ENCODE data around the gene SH3BGRL3. TPM values are rescaled to one million over a fixed set of nuclear protein-coding genes. Genes with fewer than 3 reads are reported as not detected.

SH3BGRL3 gene
- total RNA-seq, 4 donors from 2014 or later, result 76.9 to 163 (median 106) TPM

DNA sequence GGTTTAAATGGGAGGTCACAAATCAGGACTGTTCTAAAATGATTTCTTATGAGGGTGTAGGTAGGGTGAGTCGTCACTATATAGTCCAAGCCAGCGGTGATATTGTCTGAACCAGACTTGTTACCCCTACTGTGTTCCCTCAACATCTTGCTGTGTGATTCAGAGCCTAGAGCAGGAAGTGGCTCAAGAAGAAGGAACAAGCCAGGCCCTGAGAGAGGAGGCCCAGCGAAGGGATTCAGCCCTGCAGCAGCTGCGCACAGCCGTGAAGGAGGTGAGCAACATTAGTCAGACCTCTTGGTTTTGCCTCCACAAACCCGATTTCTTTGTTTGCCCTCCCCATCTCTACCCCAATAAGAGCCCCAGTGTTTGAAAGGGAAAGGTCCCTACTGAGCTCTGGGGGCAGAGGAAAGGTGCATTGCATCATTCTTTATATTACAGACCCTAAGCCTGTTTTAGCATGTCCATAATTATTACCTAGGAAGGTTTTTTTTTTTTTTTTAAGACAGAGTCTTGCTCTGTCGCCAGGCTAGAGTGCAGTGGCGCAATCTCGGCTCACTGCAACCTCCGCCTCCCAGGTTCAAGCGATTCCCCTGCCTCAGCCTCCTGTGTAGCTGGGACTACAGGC lies 5.0 kb upstream of the SH3BGRL3 start:
- intact Hi-C loops (cut with DNase I), result no loop called here
- Histone ChIP-seq H3K36me3 (peaks cover 0 to 32% (median 7%) of the 10 kb centered on the region in 3 donors), H3K27ac (peak overlapping the region; percentile 99 to 100 (median 99)), H3K4me1 (peaks cover 44 to 56% (median 47%) of the 10 kb centered on the region in 3 donors), H3K9me3 (no peaks in the 10 kb centered on the region), H3K4me3 (no peak overlapping the region), H3K27me3 (no peaks in the 10 kb centered on the region)
- TF ChIP-seq, protein P1, sequence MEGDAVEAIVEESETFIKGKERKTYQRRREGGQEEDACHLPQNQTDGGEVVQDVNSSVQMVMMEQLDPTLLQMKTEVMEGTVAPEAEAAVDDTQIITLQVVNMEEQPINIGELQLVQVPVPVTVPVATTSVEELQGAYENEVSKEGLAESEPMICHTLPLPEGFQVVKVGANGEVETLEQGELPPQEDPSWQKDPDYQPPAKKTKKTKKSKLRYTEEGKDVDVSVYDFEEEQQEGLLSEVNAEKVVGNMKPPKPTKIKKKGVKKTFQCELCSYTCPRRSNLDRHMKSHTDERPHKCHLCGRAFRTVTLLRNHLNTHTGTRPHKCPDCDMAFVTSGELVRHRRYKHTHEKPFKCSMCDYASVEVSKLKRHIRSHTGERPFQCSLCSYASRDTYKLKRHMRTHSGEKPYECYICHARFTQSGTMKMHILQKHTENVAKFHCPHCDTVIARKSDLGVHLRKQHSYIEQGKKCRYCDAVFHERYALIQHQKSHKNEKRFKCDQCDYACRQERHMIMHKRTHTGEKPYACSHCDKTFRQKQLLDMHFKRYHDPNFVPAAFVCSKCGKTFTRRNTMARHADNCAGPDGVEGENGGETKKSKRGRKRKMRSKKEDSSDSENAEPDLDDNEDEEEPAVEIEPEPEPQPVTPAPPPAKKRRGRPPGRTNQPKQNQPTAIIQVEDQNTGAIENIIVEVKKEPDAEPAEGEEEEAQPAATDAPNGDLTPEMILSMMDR (IDR thresholded peaks at IDR 0.05), result no peak
- no peak for TF ChIP-seq POLR2A (IDR thresholded peaks at IDR 0.05)
- DNase-seq, result no peak
- WGBS, 2 donors, result 34 to 54% methylated on average over 9 to 11 of the region's 11 CpGs

DNA sequence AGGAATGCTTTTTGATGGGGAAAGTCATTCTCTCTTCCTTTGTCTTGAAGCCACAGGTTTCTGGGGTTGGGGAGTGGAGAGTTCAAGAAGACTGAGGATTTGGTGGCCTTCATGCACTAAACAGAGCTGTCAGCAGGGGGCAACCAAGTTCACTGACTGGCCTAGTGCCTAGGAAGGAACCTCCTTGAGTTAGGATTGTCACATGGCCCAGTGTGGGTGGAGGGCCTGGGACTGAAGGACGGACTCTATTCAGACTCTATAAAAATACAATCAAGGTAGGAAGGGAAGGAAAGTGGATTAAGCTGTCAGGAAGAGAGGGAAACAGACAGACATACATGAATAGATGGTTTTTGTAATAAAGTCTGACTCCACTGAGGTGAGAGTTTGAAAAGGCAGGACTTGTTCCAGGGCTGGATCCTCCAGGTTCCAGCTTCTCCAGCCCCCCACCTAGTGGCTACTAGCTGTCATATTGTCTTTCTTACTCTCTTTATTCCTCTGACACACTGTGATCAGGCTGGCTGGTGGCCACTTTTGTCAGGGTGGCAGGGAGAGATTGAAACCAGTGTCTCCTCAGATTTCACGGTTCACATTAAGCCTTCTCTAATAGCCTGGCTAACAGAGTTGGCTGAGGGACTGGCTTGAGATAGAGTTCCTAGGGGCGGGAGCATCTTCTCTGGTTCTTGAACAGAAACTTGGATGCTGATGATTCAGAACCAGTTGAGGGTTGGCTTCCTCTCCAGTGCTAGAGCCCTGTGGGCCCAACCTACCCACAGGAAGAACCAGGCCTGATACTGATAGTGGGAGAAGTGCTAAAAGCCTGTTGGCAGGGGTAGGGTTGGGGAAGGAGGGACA lies 4.1 kb upstream of the SH3BGRL3 start:
- Histone ChIP-seq H3K4me1 (peaks cover 49 to 62% (median 50%) of the 10 kb centered on the region in 3 donors), H3K9me3 (no peaks in the 10 kb centered on the region), H3K4me3 (no peak overlapping the region), H3K27me3 (no peaks in the 10 kb centered on the region), H3K36me3 (peaks cover 0 to 25% (median 3%) of the 10 kb centered on the region in 3 donors), H3K27ac (peak overlapping the region; percentile 99 to 100 (median 99))
- no peak for DNase-seq
- intact Hi-C loops (cut with DNase I), result no loop called here
- no peak for TF ChIP-seq POLR2A (IDR thresholded peaks at IDR 0.05)
- TF ChIP-seq, protein P1 (IDR thresholded peaks at IDR 0.05), result peak; percentile 76 to 95 (median 88)
- 0 to 17% methylated on average over 2 to 3 of the region's 3 CpGs for WGBS, 2 donors

DNA sequence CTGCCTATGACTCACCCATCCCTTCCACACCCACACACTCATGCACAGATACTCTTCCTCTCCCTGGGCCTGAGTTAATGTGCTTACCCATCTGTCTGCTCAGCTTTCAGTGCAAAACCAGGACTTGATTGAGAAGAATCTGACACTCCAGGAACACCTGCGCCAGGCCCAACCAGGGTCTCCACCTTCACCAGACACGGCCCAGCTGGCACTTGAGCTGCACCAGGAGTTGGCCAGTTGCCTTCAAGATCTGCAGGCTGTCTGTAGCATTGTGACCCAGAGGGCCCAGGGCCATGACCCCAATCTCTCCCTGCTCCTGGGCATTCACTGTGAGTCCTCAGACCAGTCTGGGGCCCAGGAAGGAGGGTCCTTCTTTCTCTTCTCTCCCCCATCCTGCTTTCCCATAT lies 3.5 kb upstream of the SH3BGRL3 start:
- WGBS, 2 donors, result 0% methylated on average over 2 of the region's 2 CpGs; no CpG with 5 or more reads in 1 of the 2 donors
- H3K4me3 ChIP-seq, result no peak overlapping the region
- H3K27me3 ChIP-seq, result no peaks in the 10 kb centered on the region
- H3K36me3 ChIP-seq, result peaks cover 0 to 25% (median 0%) of the 10 kb centered on the region in 3 donors
- H3K9me3 ChIP-seq, result no peaks in the 10 kb centered on the region
- peaks cover 55 to 68% (median 56%) of the 10 kb centered on the region in 3 donors for H3K4me1 ChIP-seq
- DNase-seq, result no peak
- intact Hi-C loops (cut with DNase I), result no loop called here
- peak overlapping the region; percentile 99 to 100 (median 99) for H3K27ac ChIP-seq
- TF ChIP-seq POLR2A (IDR thresholded peaks at IDR 0.05), result peak in 1 of 4 donors; percentile 26
- TF ChIP-seq, protein P1 (IDR thresholded peaks at IDR 0.05), result no peak

DNA sequence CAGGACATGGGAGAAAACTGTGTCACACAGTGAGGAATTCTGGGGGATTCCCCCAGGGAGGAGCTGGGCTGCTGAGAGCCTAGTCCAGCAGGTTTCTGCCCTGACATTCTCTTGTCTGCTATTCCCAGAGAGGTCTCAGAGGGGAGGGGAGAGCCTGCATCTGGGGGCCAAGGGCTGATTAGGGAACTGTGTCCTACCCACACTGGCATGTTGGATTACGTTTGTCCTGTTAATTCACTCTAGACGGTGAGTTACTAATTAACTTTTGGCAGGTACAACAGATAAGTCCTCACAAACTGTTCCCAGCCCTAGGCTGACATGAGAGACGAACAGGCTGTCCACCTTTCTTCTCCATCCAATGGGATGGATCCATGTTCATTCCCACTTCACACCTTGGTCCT lies 2.6 kb upstream of the SH3BGRL3 start:
- Histone ChIP-seq H3K9me3 (no peaks in the 10 kb centered on the region), H3K27ac (peak overlapping the region; percentile 99 to 100 (median 99)), H3K4me1 (peaks cover 55 to 77% (median 63%) of the 10 kb centered on the region in 3 donors), H3K4me3 (no peak overlapping the region), H3K27me3 (no peaks in the 10 kb centered on the region), H3K36me3 (peaks cover 0 to 25% (median 0%) of the 10 kb centered on the region in 3 donors)
- 42 to 60% methylated on average over 1 to 3 of the region's 3 CpGs for WGBS, 2 donors
- TF ChIP-seq, protein P1 (IDR thresholded peaks at IDR 0.05), result no peak
- no peak for TF ChIP-seq POLR2A (IDR thresholded peaks at IDR 0.05)
- intact Hi-C loops (cut with DNase I), result no loop called here
- no peak for DNase-seq

DNA sequence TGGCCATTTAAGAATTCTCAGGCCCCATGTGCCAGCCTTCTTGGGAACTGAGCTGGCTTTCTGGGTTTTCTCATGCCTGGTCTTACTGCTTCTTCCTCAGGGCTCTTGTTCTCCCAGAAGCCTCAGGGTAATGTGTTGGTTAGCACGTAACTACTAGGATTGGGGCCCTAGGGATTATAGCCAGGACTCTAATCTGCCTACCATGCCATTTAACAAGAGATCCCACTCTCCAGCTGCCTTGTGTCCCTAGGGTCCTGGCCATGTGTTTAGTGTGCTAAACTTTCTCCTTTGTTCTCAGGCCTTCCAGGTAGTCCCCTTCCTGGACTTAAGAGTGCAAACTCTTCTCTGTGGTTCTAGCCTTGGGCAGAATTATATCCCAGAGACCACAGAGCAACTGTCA lies 2.2 kb upstream of the SH3BGRL3 start:
- Histone ChIP-seq H3K36me3 (peaks cover 0 to 27% (median 0%) of the 10 kb centered on the region in 3 donors), H3K4me1 (peaks cover 55 to 81% (median 63%) of the 10 kb centered on the region in 3 donors), H3K27ac (peak overlapping the region; percentile 99 to 100 (median 99)), H3K4me3 (no peak overlapping the region), H3K27me3 (no peaks in the 10 kb centered on the region), H3K9me3 (no peaks in the 10 kb centered on the region)
- no peak for TF ChIP-seq POLR2A (IDR thresholded peaks at IDR 0.05)
- TF ChIP-seq, protein P1 (IDR thresholded peaks at IDR 0.05), result no peak
- intact Hi-C loops (cut with DNase I), result no loop called here
- 73 to 75% methylated on average over 1 of the region's 1 CpG for WGBS, 2 donors
- DNase-seq, result no peak

Measured in esophagus squamous epithelium (tissue), 5 donors.